Stimulated activated CD4-positive, alpha-beta T cell treated with anti-CD3 and anti-CD28 coated beads, Interleukin-1b, Interleukin-23, amount 100 ng/mL, for 24 hours (primary cell): ENCODE measurements around the gene BCAT1.
"Not testable (repeated sequence)": the region's sequence is repeated elsewhere in the genome, so short reads cannot be mapped to it uniquely, and the experiment has no call there.

Experiments
- DNase-seq, 4 experiments: peaks; one replicate each; pipeline ENCODE4 v3.0.0-alpha.2; 2020; ENCODE audit warnings: low read depth in 4 of 4, low spot score in 1 of 4

The BCAT1 gene

DNA sequence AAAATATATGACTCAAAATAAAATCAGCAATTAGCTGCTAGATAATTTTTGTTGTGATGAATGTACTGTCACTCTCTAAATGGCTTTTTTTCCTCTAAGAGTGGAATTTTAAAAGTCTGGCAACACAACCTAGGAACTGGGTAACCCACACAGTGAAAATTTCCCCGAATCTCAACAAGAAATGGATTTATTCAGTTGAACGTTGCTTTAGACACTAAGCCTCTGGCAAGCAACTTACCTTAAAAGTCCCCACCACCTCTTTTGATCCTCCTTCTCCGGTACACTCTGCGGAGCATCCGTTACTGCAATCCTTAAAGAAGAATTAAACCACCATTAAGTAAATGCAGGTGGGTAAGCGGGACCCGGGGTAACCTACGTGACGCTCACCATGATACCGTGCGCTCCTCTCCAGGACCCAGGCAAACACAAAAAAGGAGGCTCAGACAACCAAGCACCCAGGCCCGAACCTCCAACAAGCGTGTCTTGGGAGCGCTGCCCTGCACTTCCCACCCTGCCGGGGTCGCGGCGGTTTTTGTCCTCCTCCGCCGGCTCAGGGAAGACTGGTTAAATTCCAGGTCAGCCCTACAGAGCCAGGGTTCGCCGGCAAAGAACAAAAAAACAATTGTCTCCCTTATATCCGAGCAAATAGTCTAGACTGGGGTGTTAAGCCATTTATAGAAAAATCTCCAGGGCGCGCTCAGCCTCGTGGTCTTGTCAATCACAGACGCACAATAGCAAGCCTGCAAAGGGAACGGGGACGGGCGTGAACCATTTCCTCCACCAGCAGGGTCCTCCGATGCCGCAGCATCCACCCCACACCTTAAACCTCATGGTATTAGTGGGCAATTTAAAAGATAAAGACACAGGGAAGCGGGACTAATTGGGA lies 47.1 kb downstream of the BCAT1 start:
- DNase-seq: no peak

DNA sequence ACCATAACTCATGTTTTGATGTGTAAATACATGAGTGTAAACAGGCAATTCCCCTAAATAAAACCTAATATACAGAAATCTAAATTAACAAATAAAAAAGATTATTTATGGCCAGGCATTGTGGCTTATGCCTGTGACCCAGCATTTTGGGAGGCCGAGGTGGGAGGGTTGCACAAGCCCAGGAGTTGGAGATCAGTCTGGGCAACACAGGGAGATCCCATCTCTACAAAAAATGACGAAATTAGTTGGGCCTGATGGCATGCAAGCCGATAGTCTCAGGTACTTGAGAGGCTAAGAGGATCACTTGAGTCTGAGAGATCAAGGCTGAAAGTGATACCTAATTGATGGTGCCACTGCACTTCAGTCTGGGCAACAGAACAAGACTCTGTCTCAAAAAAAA lies 48.7 kb downstream of the BCAT1 start:
- DNase-seq: no peak

DNA sequence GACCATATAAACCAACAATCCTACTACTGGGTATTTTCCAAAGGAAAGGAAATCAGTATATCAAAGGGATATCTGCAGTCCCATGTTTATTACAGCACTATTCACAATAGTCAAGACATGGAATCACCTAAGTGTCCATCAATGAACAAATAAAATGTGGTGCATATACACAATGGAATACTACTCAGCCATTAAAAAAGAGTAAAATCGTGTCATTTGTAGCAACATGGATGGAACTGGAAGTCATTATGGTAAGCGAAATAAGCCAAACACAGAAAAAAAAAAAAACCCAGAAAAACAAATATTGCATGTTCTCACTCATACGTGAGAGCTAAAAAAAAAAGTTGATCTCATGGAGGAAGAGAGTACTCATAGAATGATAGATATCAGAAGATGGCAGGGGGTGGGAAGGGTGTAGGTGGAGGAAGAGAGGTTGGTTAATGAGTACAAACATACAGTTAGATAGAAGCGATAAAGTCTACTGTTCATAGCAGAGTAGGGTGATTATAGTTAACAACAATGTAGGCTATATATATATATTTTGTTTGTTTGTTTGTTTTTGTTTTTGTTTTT lies 49.3 kb downstream of the BCAT1 start:
- DNase-seq: no peak

DNA sequence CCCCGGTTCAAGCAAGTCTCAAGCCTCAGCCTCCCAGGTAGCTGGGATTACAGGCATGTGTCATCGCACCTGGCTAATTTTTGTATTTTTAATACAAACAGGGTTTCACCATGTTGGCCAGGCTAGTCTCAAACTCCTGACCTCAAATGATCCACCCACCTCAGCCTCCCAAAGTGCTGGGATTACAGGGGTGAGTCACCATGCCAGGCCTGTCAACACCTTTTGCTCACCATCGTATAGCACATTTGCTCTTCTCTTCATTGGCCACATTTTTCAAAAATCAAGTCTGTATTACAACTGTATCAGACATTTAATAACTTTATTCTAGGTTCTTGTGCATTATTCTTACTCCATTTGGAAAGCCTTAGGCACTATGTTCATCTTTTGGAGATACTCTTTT lies 50.3 kb downstream of the BCAT1 start:
- DNase-seq: no peak

DNA sequence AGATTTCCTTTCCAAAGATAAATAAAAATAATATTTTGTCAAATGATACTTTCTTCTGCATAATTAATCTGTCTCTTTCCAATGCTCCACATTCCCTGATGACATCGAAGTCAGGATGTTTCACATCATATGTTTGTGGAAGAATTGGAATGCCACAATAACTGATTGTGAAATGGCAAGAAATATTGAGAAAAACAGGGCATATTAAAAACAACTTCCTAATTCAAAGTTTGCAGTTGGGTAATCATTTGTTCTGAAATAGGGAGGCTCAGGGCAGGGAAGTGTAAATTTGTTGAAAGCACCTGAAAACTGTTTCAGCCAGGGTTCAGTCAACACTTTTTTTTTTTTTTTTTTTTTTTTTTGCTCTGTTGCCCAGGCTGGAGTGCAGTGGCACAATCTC lies 50.7 kb downstream of the BCAT1 start:
- no peak for DNase-seq

DNA sequence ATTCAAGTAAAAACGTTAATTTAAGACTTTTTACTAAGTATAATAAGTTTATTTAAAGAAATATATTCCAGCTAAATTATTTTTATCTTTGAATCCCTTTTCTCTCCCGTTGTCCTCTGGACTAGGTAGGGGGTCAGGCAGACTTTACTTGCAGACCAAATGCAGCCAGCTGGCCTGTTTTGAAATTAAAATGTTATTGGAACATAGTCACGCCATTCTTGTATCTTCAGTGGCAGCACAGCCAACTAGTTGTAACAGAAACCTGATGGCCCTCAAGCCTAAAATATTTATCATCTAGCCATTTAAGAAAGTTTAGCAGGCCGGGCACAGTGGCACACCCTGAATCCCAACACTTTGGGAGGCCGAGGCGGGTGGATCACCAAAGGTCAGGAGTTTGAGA lies 52.7 kb downstream of the BCAT1 start:
- DNase-seq: no peak

DNA sequence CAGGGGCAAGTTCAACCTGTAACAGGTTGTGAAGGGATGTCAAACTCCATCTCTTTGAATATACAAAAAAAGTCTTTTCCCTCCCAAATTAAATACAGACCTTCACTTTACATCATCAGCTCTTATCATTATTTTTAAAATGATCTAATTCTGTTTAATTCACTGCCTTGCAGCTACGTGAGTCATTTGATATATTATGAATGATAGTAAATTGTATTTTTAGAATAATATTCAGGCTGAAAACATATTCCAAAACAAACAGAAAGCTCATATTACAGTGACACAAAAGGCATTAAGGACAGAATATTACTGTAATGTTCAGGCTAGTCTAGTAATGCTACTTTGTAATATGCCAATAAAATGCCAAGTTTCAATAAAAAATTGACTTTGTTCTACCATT lies 53.3 kb downstream of the BCAT1 start:
- no peak for DNase-seq

DNA sequence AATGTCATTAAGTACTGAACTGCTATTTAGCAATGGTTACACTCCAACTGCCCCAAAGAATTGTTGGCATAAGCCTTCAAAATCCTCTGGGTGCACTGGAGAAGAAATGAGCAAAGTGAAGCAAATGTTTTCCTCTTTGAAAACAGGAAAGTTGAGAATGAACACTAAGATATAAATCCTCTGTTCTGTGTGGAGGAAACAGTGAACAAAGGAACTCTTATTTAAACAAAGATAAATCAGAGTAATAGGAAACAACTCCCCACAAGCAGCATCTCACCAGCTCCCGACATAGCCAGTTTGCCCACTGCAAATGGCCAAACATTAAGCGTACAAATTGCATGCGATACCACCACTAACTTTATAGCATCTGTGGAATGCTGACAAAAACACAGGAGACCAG lies 54.0 kb downstream of the BCAT1 start:
- DNase-seq: no peak

DNA sequence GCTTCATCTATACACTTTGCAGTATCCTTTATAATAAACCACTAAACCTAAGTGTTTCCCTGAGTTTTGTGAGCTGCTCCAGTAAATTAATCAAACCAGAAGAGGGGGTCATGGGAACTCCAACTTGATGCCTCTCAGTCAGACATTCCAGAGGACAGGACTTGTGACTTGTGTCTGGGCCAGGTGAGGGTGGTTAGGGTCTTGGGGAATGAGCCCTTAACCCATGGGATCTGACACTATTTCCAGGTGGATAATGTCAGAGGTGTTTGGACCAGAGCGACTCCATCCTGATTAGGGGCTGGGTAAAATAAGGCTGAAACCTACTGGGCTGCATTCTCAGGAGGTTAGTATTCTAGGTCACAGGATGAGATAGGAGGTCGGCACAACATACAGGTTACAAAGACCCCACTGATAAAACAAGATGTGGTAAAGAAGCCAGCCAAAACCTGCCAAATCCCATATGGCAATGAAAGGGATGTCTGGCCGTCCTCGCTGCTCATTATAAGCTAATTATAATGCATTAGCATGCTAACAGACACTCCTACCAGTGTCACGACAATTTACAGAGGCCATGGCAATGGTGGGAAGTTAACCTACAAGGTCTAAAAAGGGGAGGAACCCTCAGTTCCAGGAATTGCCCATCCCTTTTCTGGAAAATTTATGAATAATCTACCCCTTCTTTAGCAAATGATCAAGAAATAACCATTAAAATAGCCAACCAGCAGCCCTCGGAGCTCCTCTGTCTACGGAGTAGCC lies 58.7 kb downstream of the BCAT1 start:
- no peak for DNase-seq

DNA sequence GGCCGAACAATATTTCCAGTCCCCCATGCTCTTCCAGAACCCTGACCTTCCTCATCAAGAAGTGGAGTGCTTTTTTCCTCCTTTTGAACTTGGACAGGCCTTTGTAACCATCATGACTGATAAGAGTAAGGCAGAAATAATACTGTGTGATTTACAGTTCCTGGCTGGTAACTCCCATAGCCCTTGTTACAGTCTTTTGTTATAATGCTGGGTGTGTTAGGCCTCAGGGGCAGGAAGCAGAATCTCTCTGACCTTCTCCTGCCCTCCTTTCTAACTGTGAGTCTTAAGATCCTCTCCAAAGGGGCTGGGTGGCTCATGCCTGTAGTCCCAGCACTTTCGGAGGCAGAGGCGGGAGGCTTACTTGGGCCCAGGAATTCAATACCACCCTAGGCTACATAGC lies 59.5 kb downstream of the BCAT1 start:
- no peak for DNase-seq

DNA sequence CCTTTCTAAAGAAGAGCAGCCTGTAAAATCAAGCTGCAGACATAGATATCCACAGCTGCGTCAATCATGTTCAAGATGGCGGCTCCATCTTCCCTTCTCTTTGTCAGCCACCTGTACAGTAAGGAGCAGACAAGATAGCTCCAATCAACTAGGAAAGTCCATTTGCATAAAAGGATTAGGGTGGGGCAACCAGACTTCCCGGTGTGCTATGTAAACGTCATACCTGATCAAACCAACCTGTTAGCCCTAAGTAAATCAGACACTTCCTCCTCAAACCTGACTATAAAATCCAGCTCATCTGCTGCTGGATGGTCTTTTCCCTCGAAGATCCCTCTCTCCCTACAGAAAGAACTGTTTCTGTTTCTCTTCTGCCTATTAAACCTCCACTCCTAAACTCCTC lies 60.1 kb downstream of the BCAT1 start:
- no peak for DNase-seq

DNA sequence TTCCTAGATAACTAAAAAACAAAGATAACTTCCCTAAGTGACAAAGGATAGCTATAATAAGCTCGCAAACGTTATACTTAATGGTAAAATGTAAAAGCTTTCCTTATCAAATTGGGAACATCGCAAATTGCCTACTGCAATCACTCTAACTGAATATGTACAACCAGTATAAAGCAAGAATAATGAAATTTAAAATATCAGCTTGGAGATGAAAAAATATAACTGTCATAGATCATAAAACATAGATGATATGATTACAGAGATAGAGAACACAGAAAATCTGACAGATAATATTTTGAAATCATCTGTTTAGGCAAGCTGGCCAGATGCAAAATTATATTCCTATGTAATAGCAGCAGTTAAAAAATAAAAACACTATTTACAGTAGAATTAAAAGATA lies 64.0 kb downstream of the BCAT1 start:
- no peak for DNase-seq

DNA sequence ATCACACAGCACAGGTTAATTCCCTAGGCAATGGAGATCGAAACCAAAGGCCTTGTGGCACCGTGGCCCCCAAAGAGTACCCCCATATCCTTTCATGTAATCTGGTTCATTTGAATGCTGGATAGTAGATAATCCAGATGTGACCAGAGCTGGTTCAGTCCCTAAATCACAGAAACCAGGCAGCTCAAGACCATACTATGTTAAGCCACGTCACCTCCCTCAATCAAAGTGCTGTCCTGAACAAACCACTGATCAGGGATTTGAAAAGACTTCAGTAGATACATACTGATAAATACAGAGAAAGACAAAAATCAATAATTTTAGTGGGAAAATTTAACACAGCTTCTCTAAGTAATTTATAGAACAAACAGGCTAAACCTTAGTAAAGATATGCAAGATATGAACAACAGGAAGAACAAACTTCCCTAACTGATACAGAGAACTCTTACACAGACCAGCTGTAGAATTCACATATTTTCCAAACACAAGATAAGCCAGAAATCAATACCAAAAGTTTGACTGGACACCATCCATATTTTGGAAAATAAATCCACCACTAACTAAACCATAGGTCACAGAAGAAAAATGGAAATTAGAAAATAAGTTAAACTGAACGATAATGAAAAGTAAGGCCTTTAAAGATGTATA lies 67.1 kb downstream of the BCAT1 start:
- DNase-seq: no peak

DNA sequence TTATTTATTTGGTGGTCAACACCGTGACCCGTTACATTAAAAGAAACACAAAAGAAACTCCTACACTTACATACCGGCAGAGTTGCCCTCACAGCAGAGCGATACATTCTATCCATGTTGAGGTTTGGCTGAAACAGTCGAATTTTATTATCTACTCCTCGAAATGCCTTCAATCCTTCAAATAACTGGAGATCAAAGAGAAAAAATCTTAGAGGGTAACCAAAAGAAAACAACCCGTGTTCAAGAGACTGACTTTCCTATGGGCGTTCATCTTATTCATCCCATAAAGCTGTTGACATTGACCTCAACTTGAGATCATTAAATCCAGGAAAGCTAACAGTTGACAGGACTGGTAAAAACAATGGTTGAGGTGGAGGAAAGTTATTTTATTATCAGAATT lies 67.7 kb downstream of the BCAT1 start:
- no peak for DNase-seq

DNA sequence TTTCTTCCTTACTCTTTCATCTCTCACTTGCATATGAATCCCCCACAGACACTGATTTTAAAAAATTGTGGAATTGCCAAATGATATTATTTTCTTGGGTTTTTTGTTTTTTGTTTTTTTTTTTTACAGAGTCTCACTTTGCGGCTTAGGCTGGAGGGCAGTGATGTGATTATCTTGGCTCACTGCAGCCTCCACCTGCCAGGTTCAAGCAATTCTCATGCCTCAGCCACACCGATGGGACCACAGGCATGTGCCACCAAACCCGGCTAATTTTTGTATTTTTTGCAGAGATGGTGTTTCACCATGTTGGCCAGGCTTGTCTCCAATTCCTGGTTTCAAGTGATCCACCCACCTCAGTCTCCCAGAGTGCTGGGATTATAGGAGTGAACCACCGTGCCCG lies 68.2 kb downstream of the BCAT1 start:
- DNase-seq: no peak

DNA sequence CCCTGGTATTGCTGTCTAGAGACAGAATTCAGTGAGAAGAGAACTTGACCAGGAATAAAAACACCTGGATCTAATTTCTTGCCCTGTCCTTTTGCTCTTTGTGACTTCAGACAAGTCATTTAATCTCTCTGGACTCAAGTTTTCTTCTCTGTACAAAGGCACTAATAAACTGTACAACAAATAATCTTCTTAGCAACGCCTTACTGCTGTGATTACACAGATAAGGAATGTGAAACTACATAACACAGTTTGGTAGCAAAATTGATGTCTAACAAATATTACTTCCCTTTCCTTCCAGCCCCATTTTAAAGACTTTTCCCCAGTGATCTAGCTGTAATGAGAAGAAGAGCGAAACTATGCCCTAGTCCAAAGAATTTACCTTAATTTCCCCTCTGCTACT lies 69.3 kb downstream of the BCAT1 start:
- DNase-seq: no peak

DNA sequence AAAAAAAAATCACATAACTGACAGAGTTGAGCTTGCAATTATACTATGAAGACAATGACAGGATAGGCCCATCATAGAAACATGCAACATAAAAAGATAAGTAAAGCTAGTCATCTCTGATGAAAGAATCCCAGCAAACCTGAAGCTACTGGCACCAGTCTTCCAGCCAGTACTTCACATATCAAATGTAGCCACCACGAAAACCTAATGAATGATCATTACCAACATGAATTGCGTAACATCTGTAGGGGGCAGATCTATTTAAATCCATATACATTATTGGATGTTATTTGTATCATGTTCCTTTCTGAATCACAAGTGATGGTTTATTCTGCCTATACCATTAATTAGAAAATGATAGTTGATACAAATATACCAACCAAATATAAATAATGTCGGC lies 73.9 kb downstream of the BCAT1 start:
- DNase-seq: no peak

DNA sequence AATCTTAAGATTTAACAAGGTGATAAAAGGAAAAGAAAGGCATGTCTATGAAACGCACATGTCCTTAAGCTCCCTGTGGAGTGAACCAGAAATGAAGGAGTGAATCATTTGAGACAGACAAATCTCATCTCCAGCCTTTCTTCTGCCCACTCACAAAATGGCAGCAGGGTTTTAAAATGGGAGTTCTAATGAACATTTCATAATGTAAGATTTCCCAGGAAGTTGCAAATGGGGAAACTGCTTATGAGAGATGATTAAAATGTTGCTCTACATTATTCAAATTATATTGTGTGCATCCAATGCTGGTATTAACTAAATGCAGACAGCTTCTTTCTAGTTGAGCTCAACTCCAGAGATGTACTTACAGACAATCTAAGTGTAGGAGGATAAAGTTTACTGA lies 76.7 kb downstream of the BCAT1 start:
- no peak for DNase-seq

DNA sequence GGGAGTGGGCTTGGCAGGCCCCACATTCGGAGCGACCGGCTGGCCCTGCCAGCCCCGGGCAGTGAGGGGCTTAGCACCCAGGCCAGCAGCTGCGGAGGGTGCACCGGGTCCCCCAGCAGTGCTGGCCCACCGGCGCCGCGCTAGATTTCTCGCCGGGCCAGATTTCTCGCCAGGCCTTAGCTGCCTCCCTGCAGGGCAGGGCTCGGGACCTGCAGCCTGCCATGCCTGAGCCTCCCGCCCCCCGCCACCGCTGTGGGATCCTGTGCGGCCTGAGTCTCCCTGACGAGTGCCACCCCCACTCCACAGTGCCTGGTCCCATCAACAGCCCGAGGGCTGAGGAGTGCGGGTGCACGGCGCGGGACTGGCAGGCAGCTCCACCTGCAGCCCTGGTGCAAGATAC lies 82.8 kb downstream of the BCAT1 start:
- not testable (repeated sequence) for DNase-seq

DNA sequence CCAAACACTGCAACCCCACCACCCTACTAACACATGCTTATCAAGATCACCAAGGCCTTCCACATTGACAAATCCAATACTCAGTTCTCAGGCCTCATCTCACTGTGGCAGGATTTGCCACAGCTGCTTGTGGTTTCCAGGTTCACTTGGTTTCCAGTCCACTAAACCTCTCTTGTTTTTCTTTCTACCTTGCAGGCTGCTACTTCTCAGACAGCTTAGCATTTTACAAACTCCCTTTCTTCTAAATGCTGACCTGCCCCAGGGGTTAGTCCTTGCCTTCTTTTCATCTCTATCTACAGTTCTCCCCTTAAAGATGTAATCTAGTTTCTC lies 84.1 kb downstream of the BCAT1 start:
- no peak for DNase-seq

DNA sequence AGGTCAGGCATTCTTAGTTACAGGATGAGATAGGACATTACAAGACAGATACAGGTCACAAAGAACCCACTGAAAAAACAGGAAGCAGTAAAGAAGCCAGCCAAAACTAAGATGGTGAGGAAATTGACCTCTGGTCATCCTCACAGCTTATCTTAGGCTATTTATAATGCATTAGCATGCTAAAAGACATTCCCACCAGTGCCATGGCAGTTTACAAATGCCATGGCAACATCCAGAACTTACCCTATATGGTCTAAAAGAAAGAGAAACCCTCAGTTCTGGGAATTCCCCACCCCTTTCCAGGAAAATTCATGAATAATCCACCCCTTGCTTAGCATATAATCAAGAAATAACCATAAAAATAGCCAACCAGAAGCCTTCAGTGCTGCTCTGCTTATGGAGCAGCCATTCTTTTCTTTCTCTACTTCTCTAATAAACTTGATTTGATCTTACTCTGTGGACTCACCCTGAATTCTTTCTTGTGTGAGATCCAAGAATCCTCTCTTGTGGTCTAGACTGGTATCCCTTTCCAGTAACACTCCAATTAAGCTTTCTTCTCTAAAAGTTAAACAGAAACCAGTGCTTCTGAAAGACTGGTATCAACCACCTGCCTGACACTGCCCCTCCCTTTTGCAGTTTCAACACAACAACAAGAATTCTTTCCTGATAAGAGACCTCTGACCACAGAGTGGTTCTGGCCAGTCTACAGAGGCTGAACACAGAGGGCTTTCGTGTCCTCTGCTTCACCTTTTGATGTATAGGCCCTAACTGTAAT lies 86.9 kb downstream of the BCAT1 start:
- no peak for DNase-seq
